Subcutaneous abdominal adipose tissue (tissue), 5 donors: ENCODE data around the gene HDGFL2.
A peak's percentile ranks its signal among the peaks of the same experiment; 100 is the strongest.

ENCODE experiments used
- H3K27ac ChIP-seq: one replicate; pipeline ENCODE4 v1.7.0; 2013; ENCODE audit warnings: low read depth, mild to moderate bottlenecking, inconsistent platforms, low read length, moderate library complexity
- H3K27me3 ChIP-seq, 5 donors: one replicate each; pipeline ENCODE4 v1.7.0; 2013; ENCODE audit warnings: low read length in 5 of 5, inconsistent platforms in 1 of 5; ENCODE audit not compliant: control insufficient read depth in 5 of 5, insufficient read depth in 4 of 5
- H3K36me3 ChIP-seq, 5 donors: one replicate each; pipeline ENCODE4 v1.7.0; 2013; ENCODE audit warnings: low read length in 5 of 5; ENCODE audit not compliant: control insufficient read depth in 5 of 5, insufficient read depth in 5 of 5
- H3K4me1 ChIP-seq, 5 donors: one replicate each; pipeline ENCODE4 v1.7.0; 2013; ENCODE audit warnings: low read length in 5 of 5, mild to moderate bottlenecking in 3 of 5, moderate library complexity in 1 of 5; ENCODE audit not compliant: control insufficient read depth in 5 of 5, insufficient read depth in 5 of 5
- H3K4me3 ChIP-seq, 5 donors: one replicate each; pipeline ENCODE4 v1.7.0; 2013; ENCODE audit warnings: low read length in 5 of 5, low read depth in 1 of 5
- H3K9ac ChIP-seq, 5 donors: one replicate each; pipeline ENCODE4 v1.7.0; 2013; ENCODE audit warnings: low read length in 5 of 5, mild to moderate bottlenecking in 4 of 5, moderate library complexity in 3 of 5
- H3K9me3 ChIP-seq, 5 donors: one replicate each; pipeline ENCODE4 v1.7.0; 2013; ENCODE audit warnings: low read length in 5 of 5; ENCODE audit not compliant: control insufficient read depth in 5 of 5
- donor health status: healthy.
- donor health status: healthy.
- donor health status: healthy.
- donor health status: healthy.
- donor health status: healthy.

HDGFL2 gene

DNA sequence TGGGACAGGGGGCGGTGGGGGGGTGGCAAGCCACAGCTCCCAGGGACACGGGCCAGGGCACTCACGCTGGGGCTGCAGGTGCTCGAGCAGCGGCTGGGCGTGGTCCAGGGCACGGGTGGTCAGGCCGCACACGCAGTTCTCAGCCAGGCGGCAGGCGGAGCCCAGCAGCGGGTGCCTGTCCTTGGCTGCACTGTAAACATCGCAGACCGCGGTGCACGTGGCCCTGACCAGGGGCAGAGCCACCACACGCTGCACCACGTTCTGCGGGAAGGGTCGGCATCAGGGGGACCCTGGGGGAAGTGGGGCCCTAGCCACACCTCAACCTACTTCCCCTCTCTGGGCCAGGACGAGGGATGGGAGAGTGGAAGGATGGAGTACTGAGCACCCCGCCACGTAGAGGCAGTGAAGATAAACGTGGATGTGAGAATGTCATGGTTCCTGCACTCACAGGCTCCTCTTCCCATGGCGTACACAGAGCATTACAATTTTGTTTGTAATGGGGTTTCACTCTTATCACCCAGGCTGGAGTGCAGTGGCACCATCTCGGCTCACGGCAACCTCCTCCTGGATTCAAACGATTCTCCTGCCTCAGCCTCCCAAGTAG, 59.6 kb downstream of the HDGFL2 start:
- H3K9ac ChIP-seq = no peak overlapping the region
- peaks cover 0 to 27% (median 16%) of the 10 kb centered on the region in 5 donors for H3K4me1 ChIP-seq
- no peaks in the 10 kb centered on the region for H3K9me3 ChIP-seq
- peaks cover 0 to 4% (median 0%) of the 10 kb centered on the region in 5 donors for H3K36me3 ChIP-seq
- no peaks in the 10 kb centered on the region for H3K27me3 ChIP-seq
- no peak overlapping the region for H3K4me3 ChIP-seq
- H3K27ac ChIP-seq = no peak overlapping the region

GRCh38 chr19:4533334-4533733, 61.2 kb downstream of the HDGFL2 start:
- no peaks in the 10 kb centered on the region for H3K9me3 ChIP-seq
- no peak overlapping the region for H3K9ac ChIP-seq
- peaks cover 0 to 27% (median 16%) of the 10 kb centered on the region in 5 donors for H3K4me1 ChIP-seq
- peaks cover 0 to 4% (median 0%) of the 10 kb centered on the region in 5 donors for H3K36me3 ChIP-seq
- H3K27me3 ChIP-seq = no peaks in the 10 kb centered on the region
- H3K4me3 ChIP-seq = no peak overlapping the region
- no peak overlapping the region for H3K27ac ChIP-seq

GRCh38 chr19:4533835-4534424, 61.8 kb downstream of the HDGFL2 start:
- no peak overlapping the region for H3K27ac ChIP-seq
- H3K9me3 ChIP-seq = no peaks in the 10 kb centered on the region
- H3K36me3 ChIP-seq = no peaks in the 10 kb centered on the region
- H3K4me1 ChIP-seq = peaks cover 0 to 27% (median 16%) of the 10 kb centered on the region in 5 donors
- H3K4me3 ChIP-seq = peak overlapping the region in 1 of 5 donors; percentile 44
- H3K9ac ChIP-seq = no peak overlapping the region
- H3K27me3 ChIP-seq = no peaks in the 10 kb centered on the region

- Histone ChIP-seq H3K4me1 (peaks cover 0 to 31% (median 21%) of the 10 kb centered on the region in 5 donors), H3K27me3 (no peaks in the 10 kb centered on the region), H3K9ac (peak within 1 kb of the TSS in 3 of 5 donors; percentile 20 to 75 (median 57)), H3K27ac (peak within 1 kb of the TSS; percentile 37), H3K36me3 (no peaks in the 10 kb centered on the region), H3K4me3 (peak within 1 kb of the TSS; percentile 39 to 75 (median 48)), H3K9me3 (no peaks in the 10 kb centered on the region)
Observed at GRCh38 chr19:4534836-4535658, 63.0 kb downstream of the HDGFL2 start, which contains the start of gene PLIN5. Gene PLIN5 (minus strand): TSS chr19:4535224. CDS start chr19:4534074, 1,150 bp downstream.

DNA sequence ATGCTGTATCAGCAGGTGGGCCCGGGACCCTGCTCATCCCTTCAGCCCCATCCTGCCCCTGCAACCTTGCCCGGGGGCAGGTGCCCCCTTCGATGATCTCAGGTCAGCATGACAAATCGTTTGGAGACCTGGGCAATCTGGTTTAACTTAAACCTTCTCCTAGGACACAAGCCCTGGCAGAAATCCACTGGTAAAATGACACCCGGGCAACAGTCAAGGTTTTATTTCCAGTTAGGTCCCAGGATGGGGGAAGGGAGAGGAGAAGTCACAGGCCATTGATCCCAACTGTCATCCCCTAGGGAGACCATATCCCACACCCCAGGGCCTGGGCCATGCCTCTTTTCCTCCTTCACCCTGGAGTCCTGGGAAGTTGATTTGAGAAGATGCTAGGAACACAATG, 64.7 kb downstream of the HDGFL2 start:
- H3K4me1 ChIP-seq = peaks cover 0 to 37% (median 26%) of the 10 kb centered on the region in 5 donors
- H3K36me3 ChIP-seq = no peaks in the 10 kb centered on the region
- H3K27me3 ChIP-seq = no peaks in the 10 kb centered on the region
- no peak overlapping the region for H3K27ac ChIP-seq
- no peak overlapping the region for H3K9ac ChIP-seq
- H3K9me3 ChIP-seq = peaks cover 0 to 5% (median 2%) of the 10 kb centered on the region in 5 donors
- no peak overlapping the region for H3K4me3 ChIP-seq

DNA sequence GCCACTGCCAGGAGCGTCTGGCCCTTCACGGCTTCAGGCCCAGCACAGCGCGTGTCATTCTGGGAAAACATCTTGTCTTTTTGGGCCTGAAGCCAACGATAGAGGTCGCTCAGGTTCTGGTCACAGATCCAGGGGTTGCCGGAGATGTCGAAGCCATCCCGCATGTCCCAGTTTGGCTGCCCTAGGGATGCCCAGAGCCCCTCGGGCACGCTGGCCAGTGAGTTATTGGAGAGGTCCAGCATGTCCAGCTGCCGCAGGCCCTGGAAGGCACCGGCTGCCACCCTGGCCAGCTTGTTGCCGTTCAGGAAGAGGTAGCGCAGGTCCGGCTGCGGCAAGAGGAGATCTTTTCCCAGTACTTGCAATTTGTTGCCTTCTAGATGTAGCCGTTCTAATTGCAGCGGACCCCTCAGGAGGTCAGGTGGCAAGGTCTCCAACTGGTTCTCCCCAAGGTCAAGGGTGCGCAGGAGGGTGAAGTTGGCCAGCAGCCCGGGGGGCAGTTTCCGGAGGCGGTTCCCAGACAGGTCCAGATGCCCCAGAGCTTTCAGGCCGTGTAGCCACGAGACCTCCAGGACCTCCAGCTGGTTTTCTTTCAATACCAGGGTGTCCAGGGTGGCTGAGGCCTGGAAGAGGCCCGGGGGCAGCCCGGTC, 66.0 kb downstream of the HDGFL2 start:
- Histone ChIP-seq H3K36me3 (no peaks in the 10 kb centered on the region), H3K4me1 (peaks cover 0 to 37% (median 26%) of the 10 kb centered on the region in 5 donors), H3K9ac (no peak overlapping the region), H3K9me3 (peaks cover 0 to 5% (median 2%) of the 10 kb centered on the region in 5 donors), H3K4me3 (no peak overlapping the region), H3K27ac (no peak overlapping the region), H3K27me3 (no peaks in the 10 kb centered on the region)

GRCh38 chr19:4538601-4538954, 66.5 kb downstream of the HDGFL2 start:
- Histone ChIP-seq H3K9me3 (peaks cover 0 to 5% (median 2%) of the 10 kb centered on the region in 5 donors), H3K36me3 (no peaks in the 10 kb centered on the region), H3K4me3 (no peak overlapping the region), H3K4me1 (peaks cover 0 to 36% (median 26%) of the 10 kb centered on the region in 5 donors), H3K27ac (no peak overlapping the region), H3K9ac (no peak overlapping the region), H3K27me3 (no peaks in the 10 kb centered on the region)

- Histone ChIP-seq H3K9ac (no peak overlapping the region), H3K4me3 (no peak overlapping the region), H3K27me3 (no peaks in the 10 kb centered on the region), H3K36me3 (no peaks in the 10 kb centered on the region), H3K4me1 (peaks cover 0 to 36% (median 26%) of the 10 kb centered on the region in 5 donors), H3K9me3 (peaks cover 0 to 5% (median 2%) of the 10 kb centered on the region in 5 donors), H3K27ac (no peak overlapping the region)
Observed at GRCh38 chr19:4539169-4539692, 67.1 kb downstream of the HDGFL2 start.

DNA sequence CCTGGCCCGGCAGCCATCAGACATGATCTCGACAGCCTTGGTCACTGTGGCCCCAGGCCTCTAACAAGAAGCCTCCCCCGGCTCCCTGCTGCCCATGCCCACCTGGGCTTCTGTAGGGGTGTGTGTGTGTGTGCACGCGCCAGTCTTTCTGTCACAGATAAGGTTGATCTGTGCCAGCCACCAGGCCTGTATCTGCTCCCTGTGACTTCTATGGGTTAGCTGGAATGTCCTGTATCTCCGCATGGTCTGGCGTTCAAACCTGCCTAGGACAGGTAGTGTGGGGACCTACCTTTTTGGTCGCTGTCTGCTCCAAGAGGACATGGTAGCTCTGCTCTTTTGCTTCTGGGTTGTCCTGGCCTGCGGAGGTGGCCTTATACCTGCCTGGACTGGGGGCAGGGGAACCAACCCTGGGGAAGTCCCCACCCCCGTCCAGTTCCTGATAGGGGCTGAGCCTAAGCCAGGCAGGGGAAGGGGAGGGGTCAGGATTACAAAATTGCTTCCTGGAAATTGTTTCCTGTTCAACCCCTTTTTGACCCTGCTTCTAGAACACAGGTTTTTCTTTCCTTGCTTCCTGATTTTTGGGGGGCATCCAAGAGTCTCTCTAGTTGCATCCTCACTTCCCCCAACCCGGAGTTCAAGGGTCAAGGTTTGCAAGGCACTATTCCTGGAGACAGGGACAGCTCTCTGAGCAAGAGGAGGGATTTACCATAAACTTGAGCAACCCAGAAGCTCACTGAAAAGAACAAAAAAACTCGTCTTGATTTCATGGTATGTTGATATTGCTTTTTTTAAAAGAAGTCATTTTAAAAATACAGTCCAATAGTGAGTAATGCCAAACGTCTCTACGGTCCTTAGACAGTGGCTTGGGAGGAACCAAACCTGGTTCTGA, 67.8 kb downstream of the HDGFL2 start, which contains the start of gene LRG1:
LRG1 (minus strand) TSS at position 344 of the 889 bp plus-strand sequence; CDS start at position 321, 23 bp downstream.
- H3K9ac ChIP-seq = no peak within 1 kb of the TSS
- H3K36me3 ChIP-seq = no peaks in the 10 kb centered on the region
- peak within 1 kb of the TSS; percentile 18 for H3K27ac ChIP-seq
- peaks cover 0 to 5% (median 2%) of the 10 kb centered on the region in 5 donors for H3K9me3 ChIP-seq
- no peak within 1 kb of the TSS for H3K4me3 ChIP-seq
- no peaks in the 10 kb centered on the region for H3K27me3 ChIP-seq
- H3K4me1 ChIP-seq = peaks cover 0 to 28% (median 19%) of the 10 kb centered on the region in 5 donors
